ENCODE measurements around the gene PNMA6F.
"Not testable (repeated sequence)": the region's sequence is repeated elsewhere in the genome, so short reads cannot be mapped to it uniquely, and the experiment has no call there.

PNMA6F gene

GRCh38 chrX:153310901-153311300, 10.7 kb downstream of the PNMA6F start:
- Histone ChIP-seq H3K4me1 (ENCODE audit: control insufficient read depth, insufficient read depth, low read length) (no peaks in the 10 kb centered on the region), H3K27me3 (ENCODE audit: control insufficient read depth, insufficient read depth, low read length) (no peaks in the 10 kb centered on the region), H3K9me3 (ENCODE audit: control insufficient read depth, insufficient read depth, low read length) (peaks cover 7% of the 10 kb centered on the region), H3K36me3 (ENCODE audit: control insufficient read depth, insufficient read depth, low read length) (no peaks in the 10 kb centered on the region), H3K9ac (ENCODE audit: low read depth, low read length) (no peak overlapping the region), H3K4me3 (ENCODE audit: low read depth, low read length) (no peak overlapping the region)

GRCh38 chrX:153307276-153308178, 14.0 kb downstream of the PNMA6F start:
- no peak overlapping the region for H3K4me3 ChIP-seq (ENCODE audit: low read depth, low read length)
- peaks cover 7% of the 10 kb centered on the region for H3K9me3 ChIP-seq (ENCODE audit: control insufficient read depth, insufficient read depth, low read length)
- H3K36me3 ChIP-seq (ENCODE audit: control insufficient read depth, insufficient read depth, low read length) = no peaks in the 10 kb centered on the region
- H3K4me1 ChIP-seq (ENCODE audit: control insufficient read depth, insufficient read depth, low read length) = no peaks in the 10 kb centered on the region
- H3K9ac ChIP-seq (ENCODE audit: low read depth, low read length) = no peak overlapping the region
- H3K27me3 ChIP-seq (ENCODE audit: control insufficient read depth, insufficient read depth, low read length) = no peaks in the 10 kb centered on the region

GRCh38 chrX:153306527-153307115, 14.9 kb downstream of the PNMA6F start:
- Histone ChIP-seq H3K4me3 (ENCODE audit: low read depth, low read length) (no peak overlapping the region), H3K27me3 (ENCODE audit: control insufficient read depth, insufficient read depth, low read length) (no peaks in the 10 kb centered on the region), H3K36me3 (ENCODE audit: control insufficient read depth, insufficient read depth, low read length) (no peaks in the 10 kb centered on the region), H3K9me3 (ENCODE audit: control insufficient read depth, insufficient read depth, low read length) (no peaks in the 10 kb centered on the region), H3K4me1 (ENCODE audit: control insufficient read depth, insufficient read depth, low read length) (no peaks in the 10 kb centered on the region), H3K9ac (ENCODE audit: low read depth, low read length) (no peak overlapping the region)

- H3K9me3 ChIP-seq (ENCODE audit: control insufficient read depth, insufficient read depth, low read length) = no peaks in the 10 kb centered on the region
- H3K4me1 ChIP-seq (ENCODE audit: control insufficient read depth, insufficient read depth, low read length) = no peaks in the 10 kb centered on the region
- no peak overlapping the region for H3K9ac ChIP-seq (ENCODE audit: low read depth, low read length)
- H3K36me3 ChIP-seq (ENCODE audit: control insufficient read depth, insufficient read depth, low read length) = no peaks in the 10 kb centered on the region
- H3K27me3 ChIP-seq (ENCODE audit: control insufficient read depth, insufficient read depth, low read length) = no peaks in the 10 kb centered on the region
- H3K4me3 ChIP-seq (ENCODE audit: low read depth, low read length) = no peak overlapping the region
Measured at GRCh38 chrX:153305972-153306371, 15.6 kb downstream of the PNMA6F start.

GRCh38 chrX:153304988-153305736, 16.4 kb downstream of the PNMA6F start:
- no peaks in the 10 kb centered on the region for H3K9me3 ChIP-seq (ENCODE audit: control insufficient read depth, insufficient read depth, low read length)
- no peak overlapping the region for H3K9ac ChIP-seq (ENCODE audit: low read depth, low read length)
- no peaks in the 10 kb centered on the region for H3K4me1 ChIP-seq (ENCODE audit: control insufficient read depth, insufficient read depth, low read length)
- no peaks in the 10 kb centered on the region for H3K36me3 ChIP-seq (ENCODE audit: control insufficient read depth, insufficient read depth, low read length)
- no peak overlapping the region for H3K4me3 ChIP-seq (ENCODE audit: low read depth, low read length)
- no peaks in the 10 kb centered on the region for H3K27me3 ChIP-seq (ENCODE audit: control insufficient read depth, insufficient read depth, low read length)

- no peaks in the 10 kb centered on the region for H3K9me3 ChIP-seq (ENCODE audit: control insufficient read depth, insufficient read depth, low read length)
- H3K4me3 ChIP-seq (ENCODE audit: low read depth, low read length) = no peak overlapping the region
- no peaks in the 10 kb centered on the region for H3K36me3 ChIP-seq (ENCODE audit: control insufficient read depth, insufficient read depth, low read length)
- no peak overlapping the region for H3K9ac ChIP-seq (ENCODE audit: low read depth, low read length)
- no peaks in the 10 kb centered on the region for H3K4me1 ChIP-seq (ENCODE audit: control insufficient read depth, insufficient read depth, low read length)
- no peaks in the 10 kb centered on the region for H3K27me3 ChIP-seq (ENCODE audit: control insufficient read depth, insufficient read depth, low read length)
Measured at GRCh38 chrX:153303276-153304262, 18.0 kb downstream of the PNMA6F start.

GRCh38 chrX:153302796-153303195, 18.8 kb downstream of the PNMA6F start:
- no peaks in the 10 kb centered on the region for H3K36me3 ChIP-seq (ENCODE audit: control insufficient read depth, insufficient read depth, low read length)
- no peaks in the 10 kb centered on the region for H3K27me3 ChIP-seq (ENCODE audit: control insufficient read depth, insufficient read depth, low read length)
- no peaks in the 10 kb centered on the region for H3K4me1 ChIP-seq (ENCODE audit: control insufficient read depth, insufficient read depth, low read length)
- no peak overlapping the region for H3K4me3 ChIP-seq (ENCODE audit: low read depth, low read length)
- H3K9me3 ChIP-seq (ENCODE audit: control insufficient read depth, insufficient read depth, low read length) = no peaks in the 10 kb centered on the region
- H3K9ac ChIP-seq (ENCODE audit: low read depth, low read length) = no peak overlapping the region

- Histone ChIP-seq H3K9ac (ENCODE audit: low read depth, low read length) (no peak overlapping the region), H3K4me3 (ENCODE audit: low read depth, low read length) (no peak overlapping the region), H3K36me3 (ENCODE audit: control insufficient read depth, insufficient read depth, low read length) (no peaks in the 10 kb centered on the region), H3K27me3 (ENCODE audit: control insufficient read depth, insufficient read depth, low read length) (no peaks in the 10 kb centered on the region), H3K4me1 (ENCODE audit: control insufficient read depth, insufficient read depth, low read length) (no peaks in the 10 kb centered on the region), H3K9me3 (ENCODE audit: control insufficient read depth, insufficient read depth, low read length) (no peaks in the 10 kb centered on the region)
Measured at GRCh38 chrX:153301746-153302145, 19.8 kb downstream of the PNMA6F start.

- no peaks in the 10 kb centered on the region for H3K9me3 ChIP-seq (ENCODE audit: control insufficient read depth, insufficient read depth, low read length)
- H3K4me1 ChIP-seq (ENCODE audit: control insufficient read depth, insufficient read depth, low read length) = no peaks in the 10 kb centered on the region
- H3K4me3 ChIP-seq (ENCODE audit: low read depth, low read length) = no peak overlapping the region
- no peaks in the 10 kb centered on the region for H3K27me3 ChIP-seq (ENCODE audit: control insufficient read depth, insufficient read depth, low read length)
- no peak overlapping the region for H3K9ac ChIP-seq (ENCODE audit: low read depth, low read length)
- no peaks in the 10 kb centered on the region for H3K36me3 ChIP-seq (ENCODE audit: control insufficient read depth, insufficient read depth, low read length)
Measured at GRCh38 chrX:153299855-153300254, 21.7 kb downstream of the PNMA6F start.

GRCh38 chrX:153297376-153297775, 24.2 kb downstream of the PNMA6F start:
- H3K9ac ChIP-seq (ENCODE audit: low read depth, low read length) = no peak overlapping the region
- no peak overlapping the region for H3K4me3 ChIP-seq (ENCODE audit: low read depth, low read length)
- no peaks in the 10 kb centered on the region for H3K27me3 ChIP-seq (ENCODE audit: control insufficient read depth, insufficient read depth, low read length)
- no peaks in the 10 kb centered on the region for H3K36me3 ChIP-seq (ENCODE audit: control insufficient read depth, insufficient read depth, low read length)
- no peaks in the 10 kb centered on the region for H3K4me1 ChIP-seq (ENCODE audit: control insufficient read depth, insufficient read depth, low read length)
- H3K9me3 ChIP-seq (ENCODE audit: control insufficient read depth, insufficient read depth, low read length) = no peaks in the 10 kb centered on the region

GRCh38 chrX:153293485-153294071, 28.0 kb downstream of the PNMA6F start:
- H3K36me3 ChIP-seq (ENCODE audit: control insufficient read depth, insufficient read depth, low read length) = not testable (repeated sequence)

More at GRCh38 chrX:153293485-153294071, 28.0 kb downstream of the PNMA6F start:
- H3K4me3 ChIP-seq (ENCODE audit: low read depth, low read length); H3K4me1 ChIP-seq (ENCODE audit: control insufficient read depth, insufficient read depth, low read length); H3K9ac ChIP-seq (ENCODE audit: low read depth, low read length); H3K27me3 ChIP-seq (ENCODE audit: control insufficient read depth, insufficient read depth, low read length); H3K9me3 ChIP-seq (ENCODE audit: control insufficient read depth, insufficient read depth, low read length): not testable (repeated sequence)
